ENCODE data around the gene COG7. TPM values are rescaled to one million over a fixed set of nuclear protein-coding genes. Genes with fewer than 3 reads are reported as not detected.
"Not testable (repeated sequence)": the region's sequence is repeated elsewhere in the genome, so short reads cannot be mapped to it uniquely, and the experiment has no call there.

Gene COG7
- total RNA-seq, 2 donors from 2014 or later: 31.4 to 40.0 TPM

DNA sequence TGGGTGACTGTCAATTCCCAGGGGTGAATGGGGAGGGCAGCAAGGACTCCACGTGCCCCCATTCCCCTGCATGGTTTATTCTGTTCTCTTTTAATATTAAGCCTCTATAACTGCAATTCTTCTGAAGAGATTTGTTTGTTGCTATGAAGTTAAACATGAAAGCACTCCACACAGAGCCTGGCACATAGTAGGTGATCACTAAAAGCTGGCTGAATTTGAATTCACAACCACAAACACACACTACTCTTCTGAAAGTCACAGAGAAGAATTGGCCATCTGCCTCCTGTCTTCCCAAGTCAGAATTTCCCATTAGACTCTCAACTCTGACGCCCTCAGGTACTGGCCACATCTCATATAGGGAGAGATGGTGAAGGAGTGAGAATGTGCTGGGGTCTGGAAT lies 55.5 kb downstream of the COG7 start:
- H3K9ac ChIP-seq (ENCODE audit: low read depth in 2 of 2, low read length in 2 of 2): no peak overlapping the region
- H3K27ac ChIP-seq: no peak overlapping the region
- H3K9me3 ChIP-seq: no peaks in the 10 kb centered on the region
- H3K36me3 ChIP-seq: no peaks in the 10 kb centered on the region
- TF ChIP-seq, protein P1, sequence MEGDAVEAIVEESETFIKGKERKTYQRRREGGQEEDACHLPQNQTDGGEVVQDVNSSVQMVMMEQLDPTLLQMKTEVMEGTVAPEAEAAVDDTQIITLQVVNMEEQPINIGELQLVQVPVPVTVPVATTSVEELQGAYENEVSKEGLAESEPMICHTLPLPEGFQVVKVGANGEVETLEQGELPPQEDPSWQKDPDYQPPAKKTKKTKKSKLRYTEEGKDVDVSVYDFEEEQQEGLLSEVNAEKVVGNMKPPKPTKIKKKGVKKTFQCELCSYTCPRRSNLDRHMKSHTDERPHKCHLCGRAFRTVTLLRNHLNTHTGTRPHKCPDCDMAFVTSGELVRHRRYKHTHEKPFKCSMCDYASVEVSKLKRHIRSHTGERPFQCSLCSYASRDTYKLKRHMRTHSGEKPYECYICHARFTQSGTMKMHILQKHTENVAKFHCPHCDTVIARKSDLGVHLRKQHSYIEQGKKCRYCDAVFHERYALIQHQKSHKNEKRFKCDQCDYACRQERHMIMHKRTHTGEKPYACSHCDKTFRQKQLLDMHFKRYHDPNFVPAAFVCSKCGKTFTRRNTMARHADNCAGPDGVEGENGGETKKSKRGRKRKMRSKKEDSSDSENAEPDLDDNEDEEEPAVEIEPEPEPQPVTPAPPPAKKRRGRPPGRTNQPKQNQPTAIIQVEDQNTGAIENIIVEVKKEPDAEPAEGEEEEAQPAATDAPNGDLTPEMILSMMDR (IDR thresholded peaks at IDR 0.05): no peak
- no peaks in the 10 kb centered on the region for H3K27me3 ChIP-seq
- H3K4me1 ChIP-seq: no peaks in the 10 kb centered on the region
- no peak overlapping the region for H3K4me3 ChIP-seq
- DNase-seq: no peak
- intact Hi-C loops (cut with DNase I): no loop called here

DNA sequence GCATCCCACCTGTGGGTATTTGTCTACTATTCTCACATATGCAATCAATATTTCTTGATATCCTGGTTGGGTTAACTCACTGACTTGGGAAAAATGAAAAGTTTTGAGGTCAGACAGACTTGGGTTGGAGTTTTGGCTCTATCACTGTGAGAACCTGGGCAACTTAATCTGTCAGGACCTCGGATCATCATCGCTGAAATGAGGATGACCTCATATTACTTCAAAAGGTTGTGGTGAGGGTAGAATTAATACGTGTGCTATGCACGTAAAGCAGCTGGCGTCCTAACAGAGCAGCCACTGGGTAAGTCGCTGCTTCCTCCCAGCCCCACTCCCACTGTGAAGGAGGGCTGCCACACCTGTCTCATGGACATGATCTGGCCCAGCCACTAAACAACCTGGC lies 57.3 kb downstream of the COG7 start:
- no peaks in the 10 kb centered on the region for H3K36me3 ChIP-seq
- H3K9me3 ChIP-seq: no peaks in the 10 kb centered on the region
- no peaks in the 10 kb centered on the region for H3K4me1 ChIP-seq
- no peaks in the 10 kb centered on the region for H3K27me3 ChIP-seq
- H3K27ac ChIP-seq: no peak overlapping the region
- no peak overlapping the region for H3K4me3 ChIP-seq
- intact Hi-C loops (cut with DNase I): no loop called here
- DNase-seq: no peak
- H3K9ac ChIP-seq (ENCODE audit: low read depth in 2 of 2, low read length in 2 of 2): no peak overlapping the region
- TF ChIP-seq, protein P1 (IDR thresholded peaks at IDR 0.05): no peak

DNA sequence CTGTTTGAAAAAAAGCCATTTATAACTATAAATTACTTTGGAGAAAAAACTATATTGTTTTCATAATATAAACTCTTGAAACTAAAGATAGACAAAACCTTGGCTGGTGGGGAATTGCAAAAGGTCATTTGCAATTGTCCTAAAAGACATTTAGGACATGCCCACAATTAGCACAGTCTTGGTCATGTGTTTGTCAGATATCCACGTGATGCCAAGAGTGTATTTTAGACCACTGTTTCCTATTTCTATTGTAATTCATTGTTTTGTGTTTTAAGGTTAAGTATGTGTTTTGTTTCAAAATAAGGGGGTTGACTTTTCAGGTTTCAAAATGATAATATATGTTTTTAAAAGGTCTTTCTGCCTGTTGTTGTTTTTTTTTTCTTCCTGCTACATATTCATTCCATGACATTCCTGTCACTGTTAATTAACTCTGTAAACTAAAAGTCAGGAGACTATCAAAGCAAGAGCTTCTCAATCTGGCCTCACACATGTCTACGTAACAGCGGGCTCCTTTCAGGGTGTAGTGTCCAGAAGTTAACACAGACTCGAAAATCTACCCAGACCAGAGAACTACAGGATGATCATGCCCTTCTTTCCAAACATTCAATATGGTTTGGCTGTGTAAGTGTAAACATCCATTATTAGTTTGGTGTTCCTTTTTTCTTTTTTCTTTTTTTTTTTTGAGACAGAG lies 58.7 kb downstream of the COG7 start:
- Histone ChIP-seq H3K9ac (ENCODE audit: low read depth in 2 of 2, low read length in 2 of 2) (no peak overlapping the region), H3K9me3 (no peaks in the 10 kb centered on the region), H3K36me3 (no peaks in the 10 kb centered on the region), H3K27me3 (no peaks in the 10 kb centered on the region), H3K27ac (no peak overlapping the region), H3K4me3 (no peak overlapping the region), H3K4me1 (no peaks in the 10 kb centered on the region)
- TF ChIP-seq, protein P1 (IDR thresholded peaks at IDR 0.05): no peak
- intact Hi-C loops (cut with DNase I): no loop called here
- no peak for DNase-seq

DNA sequence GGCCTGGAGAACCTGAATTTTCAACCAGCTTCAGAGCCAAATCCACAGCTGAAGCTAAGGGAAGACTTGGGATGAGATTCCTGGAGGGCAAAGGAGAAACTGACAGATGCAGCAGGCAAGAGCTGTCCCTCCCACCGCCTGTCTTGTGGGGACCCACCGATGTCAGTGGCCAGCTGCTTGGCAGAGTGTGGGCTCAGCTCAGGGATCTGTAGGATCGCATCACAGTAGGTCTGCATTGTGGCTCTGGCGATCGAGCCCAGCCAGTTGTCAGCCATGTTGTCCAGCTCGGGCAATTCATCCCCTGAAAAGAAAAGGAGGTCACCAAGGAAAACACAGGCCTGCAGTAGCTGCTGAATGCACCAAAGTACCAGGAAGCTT lies 60.8 kb downstream of the COG7 start:
- Histone ChIP-seq H3K4me3 (no peak overlapping the region), H3K4me1 (no peaks in the 10 kb centered on the region), H3K27ac (no peak overlapping the region), H3K36me3 (no peaks in the 10 kb centered on the region), H3K9me3 (no peaks in the 10 kb centered on the region), H3K9ac (ENCODE audit: low read depth in 2 of 2, low read length in 2 of 2) (no peak overlapping the region), H3K27me3 (no peaks in the 10 kb centered on the region)
- no peak for DNase-seq
- TF ChIP-seq, protein P1 (IDR thresholded peaks at IDR 0.05): no peak
- intact Hi-C loops (cut with DNase I): no loop called here

DNA sequence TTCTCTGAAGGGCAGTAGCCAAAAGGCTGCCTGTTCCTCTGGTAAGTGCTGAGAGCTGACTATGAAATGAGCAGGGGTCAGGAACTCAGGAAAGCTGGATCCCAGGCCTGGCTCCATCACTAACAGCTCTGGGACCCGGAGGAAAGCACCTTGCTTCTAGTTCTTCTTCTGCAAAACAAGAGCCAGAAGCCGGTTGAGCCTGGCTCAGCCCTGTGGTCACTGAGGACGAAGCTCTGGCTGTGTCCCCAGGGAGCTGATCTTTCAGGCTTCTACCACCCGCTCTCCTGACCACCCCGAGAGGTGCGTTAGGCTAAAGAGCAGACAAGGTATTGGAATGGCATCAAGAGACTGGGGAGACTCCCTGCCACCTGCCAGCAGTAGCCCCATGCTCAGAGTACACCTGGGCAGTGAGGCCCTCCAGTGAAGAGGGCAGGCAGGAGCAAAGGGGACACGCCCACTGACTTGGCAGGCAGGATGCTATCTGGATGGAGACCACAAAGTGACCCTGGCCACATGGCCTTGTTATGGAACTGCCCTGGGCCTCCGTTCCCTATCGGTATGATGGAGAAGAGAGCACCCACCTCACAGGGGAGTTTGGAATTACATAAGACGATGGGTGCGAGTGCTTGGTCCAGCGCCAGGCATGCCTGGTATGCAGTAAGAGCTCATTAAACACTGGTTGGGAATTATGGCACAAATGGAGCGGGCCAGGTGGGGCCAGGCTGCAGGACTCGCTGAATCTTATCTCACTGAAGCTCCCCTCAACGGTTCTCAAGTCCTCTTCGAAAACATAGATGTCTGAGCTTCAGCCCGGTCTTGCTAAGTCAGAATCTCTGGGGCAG lies 61.4 kb downstream of the COG7 start:
- Histone ChIP-seq H3K36me3 (no peaks in the 10 kb centered on the region), H3K27ac (no peak overlapping the region), H3K4me1 (no peaks in the 10 kb centered on the region), H3K27me3 (no peaks in the 10 kb centered on the region), H3K9ac (ENCODE audit: low read depth in 2 of 2, low read length in 2 of 2) (no peak overlapping the region), H3K9me3 (no peaks in the 10 kb centered on the region), H3K4me3 (no peak overlapping the region)
- DNase-seq: no peak
- intact Hi-C loops (cut with DNase I): no loop called here
- TF ChIP-seq, protein P1 (IDR thresholded peaks at IDR 0.05): no peak

DNA sequence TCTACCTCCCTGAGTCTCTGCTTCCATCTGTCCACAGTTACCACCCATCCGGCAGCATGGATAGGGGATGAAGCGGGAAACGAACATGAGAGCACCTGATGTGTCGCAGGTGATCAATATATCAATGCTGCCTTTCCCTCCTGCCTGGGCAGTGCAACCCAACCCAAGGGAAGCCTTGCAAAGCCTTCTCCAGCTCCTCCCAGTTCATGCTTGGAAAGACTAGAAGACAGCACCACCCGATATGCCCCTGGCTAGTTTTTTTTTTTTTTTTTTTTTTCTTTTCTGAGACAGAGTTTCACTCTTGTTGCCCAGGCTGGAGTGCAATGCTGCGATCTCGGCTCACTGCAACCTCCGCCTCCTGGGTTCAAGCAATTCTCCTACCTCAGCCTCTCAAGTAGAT lies 63.1 kb downstream of the COG7 start:
- intact Hi-C loops (cut with DNase I); H3K27ac ChIP-seq; DNase-seq; H3K9me3 ChIP-seq; H3K27me3 ChIP-seq; H3K4me1 ChIP-seq; H3K4me3 ChIP-seq; H3K9ac ChIP-seq (ENCODE audit: low read depth in 2 of 2, low read length in 2 of 2); H3K36me3 ChIP-seq: not testable (repeated sequence)
